ENCODE data around the gene TMBIM4. TPM values are rescaled to one million over a fixed set of nuclear protein-coding genes. Genes with fewer than 3 reads are reported as not detected.
"Not testable (repeated sequence)": the region's sequence is repeated elsewhere in the genome, so short reads cannot be mapped to it uniquely, and the experiment has no call there.

Gene TMBIM4, protein sequence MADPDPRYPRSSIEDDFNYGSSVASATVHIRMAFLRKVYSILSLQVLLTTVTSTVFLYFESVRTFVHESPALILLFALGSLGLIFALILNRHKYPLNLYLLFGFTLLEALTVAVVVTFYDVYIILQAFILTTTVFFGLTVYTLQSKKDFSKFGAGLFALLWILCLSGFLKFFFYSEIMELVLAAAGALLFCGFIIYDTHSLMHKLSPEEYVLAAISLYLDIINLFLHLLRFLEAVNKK
- total RNA-seq: 100 to 1,000 TPM; 242 to 337 TPM

DNA sequence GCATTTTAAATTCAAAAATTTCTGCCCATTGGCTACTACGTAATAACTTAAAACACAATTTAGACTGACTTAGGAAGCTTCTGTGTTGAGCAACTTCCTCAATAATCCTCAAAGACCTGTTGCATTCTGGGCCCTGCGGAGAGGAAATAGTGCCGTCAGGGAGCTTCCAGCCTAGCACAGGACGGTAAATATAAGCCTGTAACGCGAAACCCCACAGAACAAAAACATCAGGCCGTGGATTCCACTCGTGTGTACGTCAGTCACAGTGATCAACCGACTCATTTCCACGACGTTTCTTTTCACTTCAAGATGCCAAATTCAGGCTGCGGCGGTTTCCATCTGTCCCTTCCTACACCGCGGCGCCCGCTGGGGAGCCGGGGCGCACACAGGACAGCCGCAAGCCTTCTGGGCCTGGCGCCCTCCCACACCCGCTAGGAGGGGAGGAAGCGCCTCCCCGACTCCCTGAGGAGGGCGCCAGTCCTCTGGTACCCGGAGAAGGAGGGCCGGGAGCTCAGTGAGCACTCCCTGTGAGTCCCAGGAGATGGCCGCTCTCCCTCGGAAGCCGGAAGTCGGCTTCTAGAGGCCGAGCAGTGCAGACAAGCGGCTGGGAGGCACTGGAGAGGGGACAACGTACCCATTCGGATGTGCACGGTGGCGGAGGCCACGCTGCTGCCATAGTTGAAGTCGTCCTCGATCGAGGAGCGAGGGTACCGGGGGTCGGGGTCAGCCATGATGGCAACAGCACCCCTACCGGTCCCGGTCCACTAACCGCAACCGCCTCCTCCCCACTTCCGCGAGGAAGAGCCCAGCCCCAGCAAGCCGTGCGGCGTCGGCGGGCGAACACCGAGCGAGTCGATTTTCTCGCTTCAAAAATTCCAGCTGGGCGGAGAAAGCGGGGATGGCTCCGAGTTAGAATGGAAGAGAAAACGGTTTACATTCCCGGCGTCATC, at the start of gene TMBIM4:
Gene TMBIM4 (minus strand): TSS at position 776 of the 950 bp plus-strand sequence. CDS start 45 bp downstream, at position 731.
- Histone ChIP-seq H3K4me1 (replicated peaks) (no peaks in the 10 kb centered on the region), H3K27ac (peak within 1 kb of the TSS; percentile 92 to 99), H3K9me3 (no peaks in the 10 kb centered on the region), H3K4me3 (peak within 1 kb of the TSS; percentile 53 to 78), H3K27me3 (replicated peaks; ENCODE audit: insufficient read depth) (no peaks in the 10 kb centered on the region), H3K36me3 (no peaks in the 10 kb centered on the region)
- intact Hi-C loops (cut with DNase I): no loop called here
- peak; percentile 78 for DNase-seq (ENCODE audit: low spot score)
- under 1% methylated on average over 58 of the region's 67 CpGs for WGBS
- TF ChIP-seq POLR2A (IDR thresholded peaks at IDR 0.05): peak; percentile 29
- TF ChIP-seq POLR2AphosphoS5 (IDR thresholded peaks at IDR 0.05): peak; percentile 73
- TF ChIP-seq, protein P1, sequence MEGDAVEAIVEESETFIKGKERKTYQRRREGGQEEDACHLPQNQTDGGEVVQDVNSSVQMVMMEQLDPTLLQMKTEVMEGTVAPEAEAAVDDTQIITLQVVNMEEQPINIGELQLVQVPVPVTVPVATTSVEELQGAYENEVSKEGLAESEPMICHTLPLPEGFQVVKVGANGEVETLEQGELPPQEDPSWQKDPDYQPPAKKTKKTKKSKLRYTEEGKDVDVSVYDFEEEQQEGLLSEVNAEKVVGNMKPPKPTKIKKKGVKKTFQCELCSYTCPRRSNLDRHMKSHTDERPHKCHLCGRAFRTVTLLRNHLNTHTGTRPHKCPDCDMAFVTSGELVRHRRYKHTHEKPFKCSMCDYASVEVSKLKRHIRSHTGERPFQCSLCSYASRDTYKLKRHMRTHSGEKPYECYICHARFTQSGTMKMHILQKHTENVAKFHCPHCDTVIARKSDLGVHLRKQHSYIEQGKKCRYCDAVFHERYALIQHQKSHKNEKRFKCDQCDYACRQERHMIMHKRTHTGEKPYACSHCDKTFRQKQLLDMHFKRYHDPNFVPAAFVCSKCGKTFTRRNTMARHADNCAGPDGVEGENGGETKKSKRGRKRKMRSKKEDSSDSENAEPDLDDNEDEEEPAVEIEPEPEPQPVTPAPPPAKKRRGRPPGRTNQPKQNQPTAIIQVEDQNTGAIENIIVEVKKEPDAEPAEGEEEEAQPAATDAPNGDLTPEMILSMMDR (IDR thresholded peaks at IDR 0.05): peak in 2 of 4 experiments; percentile 44 to 61

- H3K27me3 ChIP-seq (replicated peaks; ENCODE audit: insufficient read depth): no peaks in the 10 kb centered on the region
- DNase-seq (ENCODE audit: low spot score): no peak
- 78% methylated on average over 4 of the region's 4 CpGs for WGBS
- intact Hi-C loops (cut with DNase I): no loop called here
- no peaks in the 10 kb centered on the region for H3K9me3 ChIP-seq
- H3K4me1 ChIP-seq (replicated peaks): no peaks in the 10 kb centered on the region
- H3K36me3 ChIP-seq: no peaks in the 10 kb centered on the region
- H3K27ac ChIP-seq: no peak overlapping the region
- TF ChIP-seq, protein P1 (IDR thresholded peaks at IDR 0.05): no peak
- TF ChIP-seq POLR2AphosphoS5 (IDR thresholded peaks at IDR 0.05) (no peak), POLR2A (IDR thresholded peaks at IDR 0.05) (no peak)
- no peak overlapping the region for H3K4me3 ChIP-seq
These were observed 47.6 kb upstream of the TMBIM4 start for GRCh38 chr12:66217342-66217917.

GRCh38 chr12:66213011-66213410, 43.2 kb upstream of the TMBIM4 start:
- H3K9me3 ChIP-seq; H3K4me1 ChIP-seq (replicated peaks); DNase-seq (ENCODE audit: low spot score); H3K4me3 ChIP-seq; H3K27ac ChIP-seq; H3K36me3 ChIP-seq; H3K27me3 ChIP-seq (replicated peaks; ENCODE audit: insufficient read depth); intact Hi-C loops (cut with DNase I): not testable (repeated sequence)
- 77% methylated on average over 3 of the region's 3 CpGs for WGBS

DNA sequence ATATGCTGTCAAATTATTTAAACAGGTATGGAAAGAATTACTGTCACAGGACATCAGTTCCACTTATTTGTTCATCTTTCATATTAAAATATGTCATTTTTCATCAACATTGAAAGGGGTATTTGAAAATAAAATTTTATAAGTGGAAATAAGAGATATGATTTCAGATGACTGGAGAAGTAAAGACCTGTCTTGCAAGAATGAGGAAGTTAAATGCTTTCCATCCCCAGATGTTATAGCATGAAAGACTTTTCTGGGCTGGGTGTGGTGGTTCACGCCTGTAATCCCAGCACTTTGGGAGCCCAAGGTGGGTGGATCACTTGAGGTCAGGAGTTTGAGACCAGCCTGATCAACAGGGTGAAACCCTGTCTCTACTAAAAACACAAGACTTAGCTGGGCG, 41.8 kb upstream of the TMBIM4 start:
- 82% methylated on average over 2 of the region's 2 CpGs for WGBS
- H3K9me3 ChIP-seq; H3K27ac ChIP-seq; H3K4me1 ChIP-seq (replicated peaks); DNase-seq (ENCODE audit: low spot score); H3K27me3 ChIP-seq (replicated peaks; ENCODE audit: insufficient read depth); intact Hi-C loops (cut with DNase I); H3K36me3 ChIP-seq; H3K4me3 ChIP-seq: not testable (repeated sequence)

- intact Hi-C loops (cut with DNase I): no loop called here
- H3K4me3 ChIP-seq: no peak overlapping the region
- no peak for DNase-seq (ENCODE audit: low spot score)
- H3K27ac ChIP-seq: no peak overlapping the region
- H3K36me3 ChIP-seq: no peaks in the 10 kb centered on the region
- H3K27me3 ChIP-seq (replicated peaks; ENCODE audit: insufficient read depth): no peaks in the 10 kb centered on the region
- no peaks in the 10 kb centered on the region for H3K4me1 ChIP-seq (replicated peaks)
- H3K9me3 ChIP-seq: no peaks in the 10 kb centered on the region
- no peak for TF ChIP-seq POLR2A (IDR thresholded peaks at IDR 0.05)
- no peak for TF ChIP-seq POLR2AphosphoS5 (IDR thresholded peaks at IDR 0.05)
- TF ChIP-seq, protein P1 (IDR thresholded peaks at IDR 0.05): no peak
These were observed 41.0 kb upstream of the TMBIM4 start for GRCh38 chr12:66210840-66211239.

Data from prostate gland (tissue), 2 donors.